Activated CD8-positive, alpha-beta T cell treated with anti-CD3 and anti-CD28 coated beads, Interleukin-2, amount 10 ng/mL, durations not matched to agents 7 days and 5 days (primary cell): ENCODE measurements around the gene TEF. TPM values are rescaled to one million over a fixed set of nuclear protein-coding genes. Genes with fewer than 3 reads are reported as not detected.

ENCODE experiments used
- ATAC-seq: fragments of 150-1000 bp; cut with Tn5 transposase; one replicate; pipeline ENCODE4 v1.10.0; 2021; ENCODE audit warnings: moderate library complexity
- CTCF ChIA-PET: fragments of 350-600 bp; sonication (Branson Sonifier 250); formaldehyde crosslinking; loops from one replicate; lab custom pipeline; 2021; ENCODE audit warnings: antibody characterized with exemption; lab: Charles Lee
- POLR2A ChIA-PET: fragments of 350-600 bp; sonication (Branson Sonifier 250); formaldehyde crosslinking; loops from one replicate; lab custom pipeline; 2021; ENCODE audit warnings: antibody characterized with exemption; lab: Charles Lee
- DNase-seq: peaks from one replicate; pipeline ENCODE4 v3.0.0-alpha.2; 2020
- H3K27ac Mint-ChIP-seq: one replicate; pipeline ENCODE4 v1.8.0; 2021; ENCODE audit warnings: mild to moderate bottlenecking, mixed read lengths
- H3K27me3 Mint-ChIP-seq: one replicate; pipeline ENCODE4 v1.8.0; 2021; ENCODE audit warnings: low read depth, mixed read lengths
- H3K36me3 Mint-ChIP-seq: one replicate; pipeline ENCODE4 v1.8.0; 2021; ENCODE audit warnings: low read depth, mixed read lengths
- H3K4me1 Mint-ChIP-seq: one replicate; pipeline ENCODE4 v1.8.0; 2021; ENCODE audit warnings: low read depth, mixed read lengths
- H3K4me3 Mint-ChIP-seq: one replicate; pipeline ENCODE4 v1.8.0; 2021; ENCODE audit warnings: mild to moderate bottlenecking, mixed read lengths
- H3K9me3 Mint-ChIP-seq: one replicate; pipeline ENCODE4 v1.8.0; 2022; ENCODE audit warnings: mixed read lengths; ENCODE audit not compliant: insufficient read depth
- total RNA-seq, 2 experiments: library from RNA; stranded (reverse); gene quantifications; one replicate each; pipeline ENCODE4 v1.2.3, GENCODE V29; 2021

Gene TEF
- total RNA-seq, 2 experiments from 2014 or later, result 2.9 to 3.0 TPM

DNA sequence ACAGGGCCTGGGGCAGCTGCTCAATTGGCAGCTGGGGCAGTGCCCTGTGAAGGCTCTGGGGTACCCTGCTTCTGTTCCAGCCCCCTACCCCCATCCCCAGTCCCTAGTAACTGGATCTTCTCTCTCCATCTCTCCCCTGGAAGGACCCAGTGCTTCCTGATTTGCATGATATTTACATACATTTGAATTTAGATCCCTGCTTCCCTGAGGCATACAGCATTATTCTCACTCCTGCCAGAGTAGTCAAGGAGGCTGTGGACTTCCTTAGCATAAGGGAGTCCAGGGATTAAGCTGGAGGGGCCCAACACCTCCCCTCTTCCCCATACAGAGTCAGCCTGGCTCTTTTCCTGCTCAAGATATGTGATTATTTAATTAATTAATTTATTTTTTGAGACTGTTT is 24.7 kb downstream of the TEF start:
- CTCF ChIA-PET, result interaction anchor here (1.1 to 10.1 kb wide), 2 partner anchors 63 to 119 kb away, joined by 3 to 129 read pairs; partner anchors contain the start of gene ACO2
- Mint-ChIP-seq H3K9me3 (no peaks in the 10 kb centered on the region), H3K27me3 (no peaks in the 10 kb centered on the region), H3K27ac (no peak overlapping the region), H3K4me1 (peaks cover 23% of the 10 kb centered on the region), H3K36me3 (no peaks in the 10 kb centered on the region), H3K4me3 (no peak overlapping the region)
- POLR2A ChIA-PET, result interaction anchor here (1.5 kb wide), 1 partner anchor 40 kb away, joined by 5 read pairs; the partner anchor contains the start of gene TOB2
- no peak for ATAC-seq
- no peak for DNase-seq

DNA sequence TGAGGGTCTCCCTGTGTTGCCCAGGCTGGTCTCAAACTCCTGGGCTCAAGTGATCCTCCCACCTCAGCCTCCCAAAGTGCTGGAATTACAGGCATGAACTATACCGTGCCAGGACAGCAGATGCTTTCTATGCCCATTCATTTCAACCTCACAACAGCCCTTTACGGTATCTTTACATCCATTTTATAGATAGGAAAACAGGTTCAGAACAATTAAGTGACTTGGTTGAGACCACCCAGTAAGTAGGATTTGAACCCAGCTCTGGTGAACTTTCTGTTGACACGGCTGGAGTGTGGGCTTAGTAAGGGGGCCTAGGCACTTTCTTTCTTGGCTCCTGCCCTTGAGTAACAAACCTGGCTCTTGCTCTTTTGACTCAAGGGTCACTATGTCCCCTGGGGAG is 25.7 kb downstream of the TEF start:
- Mint-ChIP-seq H3K9me3 (no peaks in the 10 kb centered on the region), H3K4me1 (peaks cover 32% of the 10 kb centered on the region), H3K36me3 (no peaks in the 10 kb centered on the region), H3K27ac (no peak overlapping the region), H3K27me3 (no peaks in the 10 kb centered on the region), H3K4me3 (no peak overlapping the region)
- DNase-seq, result no peak
- ATAC-seq, result no peak
- POLR2A ChIA-PET, result interaction anchor here (1.5 kb wide), 1 partner anchor 39 kb away, joined by 5 read pairs; the partner anchor contains the start of gene TOB2
- CTCF ChIA-PET, result interaction anchor here (1.1 to 10.1 kb wide), 2 partner anchors 62 to 118 kb away, joined by 3 to 129 read pairs; partner anchors contain the start of gene ACO2

DNA sequence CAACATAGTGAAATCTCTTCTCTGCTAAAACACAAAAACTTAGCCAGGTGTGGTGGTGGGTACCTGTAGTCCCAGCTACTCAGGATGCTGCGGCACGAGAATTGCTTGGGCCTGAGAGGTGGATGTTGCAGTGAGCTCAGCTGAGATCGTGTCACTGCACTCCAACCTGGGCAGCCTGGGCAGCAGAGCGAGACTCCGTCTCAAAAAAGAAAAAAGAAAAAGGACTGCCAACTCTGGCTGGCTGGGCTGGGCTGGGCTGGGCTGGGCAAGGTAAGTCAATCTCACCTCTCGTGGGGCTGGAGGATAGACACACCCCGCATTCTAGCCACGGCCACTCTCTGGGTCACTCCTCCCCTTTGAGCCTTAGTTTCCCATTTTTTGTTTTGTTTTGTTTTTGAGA is 26.9 kb downstream of the TEF start:
- Mint-ChIP-seq H3K9me3 (no peaks in the 10 kb centered on the region), H3K36me3 (no peaks in the 10 kb centered on the region), H3K27ac (no peak overlapping the region), H3K27me3 (no peaks in the 10 kb centered on the region), H3K4me1 (peaks cover 34% of the 10 kb centered on the region), H3K4me3 (no peak overlapping the region)
- ATAC-seq (no peak), DNase-seq (no peak)
- CTCF ChIA-PET, result interaction anchor here (0.8 kb wide), 1 partner anchor 92 kb away, joined by 3 read pairs; no protein-coding TSS in a partner anchor
- POLR2A ChIA-PET, result no interaction called here

DNA sequence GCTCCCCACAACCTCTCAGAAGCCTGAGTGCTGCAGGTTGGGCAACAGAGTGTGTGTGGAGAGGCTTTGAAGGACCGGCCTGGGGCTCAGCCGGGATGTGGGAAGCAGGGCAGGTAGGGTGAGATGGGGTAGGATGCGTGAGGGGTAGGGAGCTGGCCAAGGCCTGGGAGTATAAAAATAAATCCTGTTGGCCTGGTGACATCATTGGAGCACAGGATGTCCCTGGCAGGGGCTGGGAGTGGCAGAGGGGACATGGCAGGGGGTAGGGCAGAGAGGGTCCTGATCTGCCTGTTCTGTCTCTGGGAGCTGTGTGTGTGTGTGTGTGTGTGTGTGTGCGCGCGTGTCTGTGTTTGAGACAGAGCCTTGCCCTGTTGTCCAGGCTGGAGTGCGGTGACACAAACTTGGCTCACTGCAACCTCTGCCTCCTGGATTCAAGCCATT is 28.6 kb downstream of the TEF start:
- DNase-seq, result no peak
- Mint-ChIP-seq H3K36me3 (peaks cover 6% of the 10 kb centered on the region), H3K9me3 (no peaks in the 10 kb centered on the region), H3K4me1 (peaks cover 34% of the 10 kb centered on the region), H3K4me3 (no peak overlapping the region), H3K27me3 (no peaks in the 10 kb centered on the region), H3K27ac (peak overlapping the region; percentile 67)
- no peak for ATAC-seq
- POLR2A ChIA-PET, result no interaction called here
- CTCF ChIA-PET, result interaction anchor here (1.1 to 2.8 kb wide), 4 partner anchors 36 to 123 kb away, joined by 3 to 11 read pairs (median 6); partner anchors contain the start of gene TOB2

DNA sequence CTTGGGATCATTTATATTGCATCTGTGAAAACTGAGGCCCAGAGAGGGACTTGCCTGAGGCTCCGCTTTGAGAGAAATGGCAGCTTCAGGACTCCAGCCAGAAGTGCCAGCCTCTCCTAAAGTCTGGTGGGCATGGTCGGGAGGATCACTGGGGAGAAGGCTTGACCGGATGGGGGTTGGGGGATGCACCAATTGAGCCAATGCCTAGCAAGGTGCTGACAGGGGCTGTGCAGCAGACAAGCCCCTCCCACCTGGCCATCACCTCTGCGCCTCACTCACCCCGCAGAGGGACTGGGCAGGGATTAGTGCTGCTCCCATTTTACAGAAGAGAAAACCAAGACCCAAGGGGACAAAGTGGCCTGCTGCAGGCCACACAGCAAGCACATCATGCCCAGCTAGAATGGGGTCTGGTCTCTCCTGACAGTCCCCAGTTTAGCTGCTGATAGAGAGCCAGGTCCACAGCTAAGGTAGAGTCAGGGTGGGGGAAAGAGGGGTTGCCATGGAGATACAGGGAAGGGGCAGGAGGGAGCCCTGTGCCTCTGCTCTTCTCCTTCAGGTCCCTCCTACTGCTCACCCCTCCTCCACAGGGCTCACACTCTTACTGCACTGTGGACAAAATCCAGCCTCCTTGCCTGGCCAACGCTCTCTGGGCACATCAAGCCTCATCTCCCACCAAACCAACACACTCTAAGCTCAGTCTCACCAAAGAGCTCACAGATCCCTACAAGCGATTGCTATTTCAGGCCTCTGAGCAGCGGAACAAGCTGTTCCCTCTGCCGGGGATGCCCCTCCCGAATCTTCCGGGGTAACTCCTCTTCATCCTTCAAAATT is 29.5 kb downstream of the TEF start:
- no peaks in the 10 kb centered on the region for H3K9me3 Mint-ChIP-seq
- ATAC-seq (no peak), DNase-seq (no peak)
- ChIA-PET CTCF (interaction anchor here (1.3 to 2.8 kb wide), 6 partner anchors 30 to 451 kb away, joined by 3 to 11 read pairs (median 6); partner anchors contain the start of genes ACO2, PHF5A and TEF), POLR2A (interaction anchor here (0.5 to 1.5 kb wide), 5 partner anchors 15 to 210 kb away, joined by 3 to 5 read pairs (median 4); partner anchors contain the start of gene RANGAP1)
- H3K36me3 Mint-ChIP-seq, result peaks cover 10% of the 10 kb centered on the region
- H3K4me3 Mint-ChIP-seq, result peak overlapping the region; percentile 33
- H3K27me3 Mint-ChIP-seq, result no peaks in the 10 kb centered on the region
- peaks cover 35% of the 10 kb centered on the region for H3K4me1 Mint-ChIP-seq
- H3K27ac Mint-ChIP-seq, result peak overlapping the region; percentile 84

DNA sequence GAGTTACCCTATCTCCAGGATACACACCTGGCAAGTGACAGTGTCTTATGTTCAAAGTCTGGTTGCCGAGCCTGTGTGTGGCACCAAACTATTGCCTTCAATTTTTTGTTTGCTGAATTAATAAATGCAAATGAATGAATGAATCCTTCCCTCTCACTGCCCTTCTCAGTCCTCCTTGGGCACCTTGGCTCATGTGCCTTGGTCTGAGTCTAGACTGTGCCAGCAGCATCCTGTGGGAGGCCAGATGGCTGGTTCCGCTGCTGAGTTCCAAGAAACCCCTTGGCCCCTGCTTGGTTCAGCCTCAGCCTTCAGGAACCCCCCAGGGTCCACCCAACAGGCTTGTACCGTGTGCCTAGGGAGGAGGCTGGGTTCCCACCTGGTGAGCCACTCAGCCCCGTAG is 33.8 kb downstream of the TEF start:
- Mint-ChIP-seq H3K36me3 (peaks cover 10% of the 10 kb centered on the region), H3K9me3 (no peaks in the 10 kb centered on the region), H3K27ac (peak overlapping the region; percentile 64), H3K4me1 (peaks cover 33% of the 10 kb centered on the region), H3K27me3 (no peaks in the 10 kb centered on the region), H3K4me3 (peak overlapping the region; percentile 98)
- DNase-seq (no peak), ATAC-seq (no peak)
- POLR2A ChIA-PET, result no interaction called here
- CTCF ChIA-PET, result no interaction called here

DNA sequence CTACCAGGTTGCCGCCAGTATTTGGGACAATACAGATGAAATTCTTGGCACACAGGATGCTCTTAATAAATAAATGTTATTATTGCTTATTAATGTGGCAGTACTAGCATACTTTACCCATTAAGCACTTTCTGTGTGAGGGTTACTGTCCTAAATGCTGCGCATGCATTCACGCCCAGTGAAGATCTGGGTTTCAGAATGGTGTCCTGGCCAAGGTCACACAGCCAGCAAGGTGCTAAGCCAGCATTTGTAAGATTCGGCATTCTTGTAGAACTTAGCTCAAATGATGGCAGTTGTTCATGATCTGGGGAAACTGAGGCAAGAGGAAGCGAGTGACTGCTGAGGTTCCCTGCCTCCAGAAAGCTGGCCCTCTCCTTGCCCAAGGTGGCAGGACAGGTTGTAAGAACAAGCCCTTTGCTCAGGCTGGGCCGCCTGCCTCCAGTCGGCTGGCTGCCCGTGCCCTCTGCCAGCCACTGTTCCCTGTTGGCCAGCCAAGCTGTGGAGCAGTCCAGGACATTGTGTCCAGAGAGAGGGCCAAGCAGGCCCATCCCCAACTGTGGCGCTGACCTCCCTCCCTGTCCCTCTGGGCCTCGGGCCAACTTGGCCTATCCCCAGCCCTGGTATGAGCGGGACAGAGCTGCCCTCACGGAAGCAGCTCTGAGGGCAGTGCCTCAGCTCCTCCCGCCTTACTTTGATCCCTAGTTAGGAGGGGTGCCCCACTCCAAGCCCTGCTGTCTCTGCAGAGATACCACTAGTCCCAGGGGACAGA is 36.1 kb downstream of the TEF start:
- DNase-seq, result no peak
- peaks cover 15% of the 10 kb centered on the region for H3K4me1 Mint-ChIP-seq
- no peaks in the 10 kb centered on the region for H3K27me3 Mint-ChIP-seq
- no peaks in the 10 kb centered on the region for H3K9me3 Mint-ChIP-seq
- H3K27ac Mint-ChIP-seq, result no peak overlapping the region
- ATAC-seq, result no peak
- CTCF ChIA-PET, result interaction anchor here (2.8 kb wide), 1 partner anchor 14 kb away, joined by 13 read pairs; no protein-coding TSS in a partner anchor
- POLR2A ChIA-PET, result interaction anchor here (1.2 to 1.7 kb wide), 2 partner anchors 29 to 51 kb away, joined by 4 to 5 read pairs; partner anchors contain the start of genes ACO2, PHF5A and TOB2
- no peak overlapping the region for H3K4me3 Mint-ChIP-seq
- peaks cover 13% of the 10 kb centered on the region for H3K36me3 Mint-ChIP-seq

DNA sequence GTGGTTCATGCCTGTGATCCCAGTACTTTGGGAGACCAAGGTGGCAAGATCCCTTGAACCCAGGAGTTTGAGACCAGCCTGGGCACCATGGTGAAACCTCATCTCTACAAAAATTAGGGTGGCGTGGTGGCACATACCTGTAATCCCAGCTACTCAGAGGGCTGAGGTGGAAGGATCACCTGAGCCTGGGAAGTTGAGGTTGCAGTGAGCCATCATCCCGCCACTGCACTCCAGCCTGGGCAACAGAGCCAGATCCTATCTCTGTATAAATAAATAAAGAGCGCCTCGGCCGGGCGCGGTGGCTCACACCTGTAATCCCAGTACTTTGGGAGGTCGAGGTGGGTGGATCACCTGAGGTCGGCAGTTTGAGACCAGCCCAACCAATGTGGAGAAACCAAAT is 37.0 kb downstream of the TEF start:
- H3K4me3 Mint-ChIP-seq, result no peak overlapping the region
- DNase-seq, result no peak
- H3K27me3 Mint-ChIP-seq, result no peaks in the 10 kb centered on the region
- peaks cover 14% of the 10 kb centered on the region for H3K36me3 Mint-ChIP-seq
- CTCF ChIA-PET, result interaction anchor here (2.8 kb wide), 1 partner anchor 15 kb away, joined by 13 read pairs; no protein-coding TSS in a partner anchor
- peaks cover 15% of the 10 kb centered on the region for H3K4me1 Mint-ChIP-seq
- H3K27ac Mint-ChIP-seq, result no peak overlapping the region
- H3K9me3 Mint-ChIP-seq, result no peaks in the 10 kb centered on the region
- no peak for ATAC-seq
- POLR2A ChIA-PET, result no interaction called here

DNA sequence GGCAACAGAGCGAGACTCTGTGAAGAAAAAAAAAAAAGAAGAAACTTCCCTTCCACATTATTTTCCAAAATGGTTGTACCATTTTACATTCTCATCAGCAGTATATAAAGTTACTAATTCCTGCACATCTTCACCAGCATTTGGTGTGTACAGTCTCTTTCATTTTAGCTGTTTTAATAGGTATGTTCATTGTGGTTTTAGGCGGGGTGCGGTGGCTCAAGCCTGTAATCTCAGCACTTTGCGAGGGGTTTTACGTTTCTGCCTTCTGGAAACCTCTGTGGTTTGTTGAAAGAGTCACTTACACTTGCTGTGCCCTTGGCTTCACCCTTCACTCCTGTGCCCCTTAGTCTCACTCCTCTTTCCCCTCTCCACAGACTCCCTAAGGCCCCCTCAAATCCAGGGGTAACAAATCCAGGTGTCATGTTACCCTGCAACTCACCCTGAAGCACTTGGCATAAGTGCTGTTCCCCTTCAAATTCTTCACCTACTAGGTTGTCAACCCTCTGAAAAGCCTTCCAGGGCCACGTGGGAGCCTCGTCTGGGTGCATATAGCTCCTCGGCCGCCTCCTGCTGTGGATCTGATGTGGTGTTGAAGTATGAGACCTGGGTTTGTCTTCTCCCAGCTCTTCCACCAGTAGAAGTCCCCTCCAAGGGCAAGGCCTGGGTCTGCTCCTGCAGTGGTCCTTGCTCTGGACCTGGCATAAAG is 44.1 kb downstream of the TEF start:
- peaks cover 15% of the 10 kb centered on the region for H3K4me1 Mint-ChIP-seq
- no peak overlapping the region for H3K4me3 Mint-ChIP-seq
- POLR2A ChIA-PET, result interaction anchor here (0.6 to 1.6 kb wide), 7 partner anchors 14 to 1238 kb away, joined by 3 to 8 read pairs (median 3); partner anchors contain the start of genes ACO2, PHF5A and TOB2
- ATAC-seq (peak; percentile 62), DNase-seq (peak; percentile 62)
- peak overlapping the region; percentile 63 for H3K27ac Mint-ChIP-seq
- CTCF ChIA-PET, result interaction anchor here (1.4 kb wide), 1 partner anchor 22 kb away, joined by 6 read pairs; no protein-coding TSS in a partner anchor
- H3K27me3 Mint-ChIP-seq, result no peaks in the 10 kb centered on the region
- no peaks in the 10 kb centered on the region for H3K9me3 Mint-ChIP-seq
- peaks cover 19% of the 10 kb centered on the region for H3K36me3 Mint-ChIP-seq

DNA sequence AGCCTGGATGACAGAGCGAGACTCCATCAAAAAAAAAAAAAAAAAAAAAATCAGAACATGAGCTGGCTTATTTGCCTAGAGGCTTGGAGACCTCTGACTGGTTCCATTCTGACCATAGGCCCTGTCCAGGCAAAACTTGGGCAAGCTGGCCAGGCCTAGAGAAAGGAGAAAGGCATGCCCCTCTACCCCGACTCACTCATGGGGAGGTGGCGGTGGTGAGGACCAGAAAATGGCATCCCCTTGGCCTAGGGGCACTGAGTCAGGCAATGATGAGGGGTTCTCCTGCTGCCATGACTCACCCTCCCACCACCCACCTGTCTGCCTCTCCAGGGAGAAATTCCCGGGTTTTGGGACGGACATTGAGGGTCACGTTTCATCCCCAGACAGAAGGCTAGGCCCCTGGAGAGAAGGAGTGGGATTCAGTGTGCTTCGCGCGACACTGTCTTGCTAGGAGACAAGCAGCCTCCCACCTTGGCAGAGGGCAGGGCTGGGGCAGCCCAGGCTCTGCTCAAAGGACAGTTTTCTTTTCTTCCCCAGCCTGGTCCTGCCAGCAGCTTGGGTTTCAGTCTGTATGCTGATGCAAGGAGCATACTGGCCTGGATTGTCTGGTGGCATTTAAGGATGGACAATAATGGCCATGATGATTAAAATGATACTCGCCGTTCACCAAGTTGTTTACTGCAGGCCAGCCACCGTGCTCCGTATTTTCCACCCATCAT is 47.6 kb downstream of the TEF start:
- H3K4me1 Mint-ChIP-seq, result peaks cover 15% of the 10 kb centered on the region
- H3K9me3 Mint-ChIP-seq, result no peaks in the 10 kb centered on the region
- H3K36me3 Mint-ChIP-seq, result peaks cover 30% of the 10 kb centered on the region
- ChIA-PET POLR2A (interaction anchor here (1.2 kb wide), 1 partner anchor 16 kb away, joined by 3 read pairs; no protein-coding TSS in a partner anchor), CTCF (interaction anchor here (0.6 kb wide), 1 partner anchor 414 kb away, joined by 3 read pairs; no protein-coding TSS in a partner anchor)
- DNase-seq (no peak), ATAC-seq (peak; percentile 18)
- no peaks in the 10 kb centered on the region for H3K27me3 Mint-ChIP-seq
- no peak overlapping the region for H3K27ac Mint-ChIP-seq
- H3K4me3 Mint-ChIP-seq, result no peak overlapping the region
